Lower leg skin (tissue), 4 donors: ENCODE data around the gene SFT2D1. TPM values are rescaled to one million over a fixed set of nuclear protein-coding genes. Genes with fewer than 3 reads are reported as not detected.

ENCODE experiments used
- DNase-seq, 2 donors: peaks; one replicate each; pipeline ENCODE4 v3.0.0-alpha.2; 2019; ENCODE audit warnings: low spot score in 2 of 2
- H3K4me3 ChIP-seq: fragments of 200-600 bp; sonication (generic); 2 replicates; pipeline ENCODE4 v1.5.1; 2017; ENCODE audit warnings: mild to moderate bottlenecking, low read depth; ENCODE audit not compliant: poor library complexity, severe bottlenecking
- POLR2A ChIP-seq, 2 donors: fragments of 450-650 bp; IDR thresholded peaks; one replicate each; pipeline ENCODE4 v1.6.1; 2016 to 2017; ENCODE audit warnings: antibody characterized with exemption in 2 of 2, mild to moderate bottlenecking in 1 of 2, moderate library complexity in 1 of 2
- WGBS, 2 donors: methylation state at CpG; one replicate each; pipeline ENCODE4 v1.1.5; 2018; 5-methylcytosine and 5-hydroxymethylcytosine counted together
- intact Hi-C: fragments of 100-400 bp; cut with DNase I; formaldehyde crosslinking; loops from one replicate; pipeline ENCODE4 v1.15.0; 2023; ENCODE audit warnings: low total_unique reads
- total RNA-seq, 4 donors: library from RNA; depleted of rRNA; stranded (reverse); fragments of >200 nt; gene quantifications; one replicate each; pipeline ENCODE4 v1.1.0, GENCODE V29; 2016
- TF ChIP-seq, protein P1 (sequence below), 3 donors: fragments of 450-650 bp; IDR thresholded peaks; one replicate each; pipeline ENCODE4 v1.5.1; 2016; ENCODE audit warnings: antibody characterized with exemption in 3 of 3, mild to moderate bottlenecking in 3 of 3, moderate library complexity in 2 of 3

SFT2D1 gene
- total RNA-seq, 4 donors from 2014 or later, result 23.6 to 42.9 (median 31.9) TPM

DNA sequence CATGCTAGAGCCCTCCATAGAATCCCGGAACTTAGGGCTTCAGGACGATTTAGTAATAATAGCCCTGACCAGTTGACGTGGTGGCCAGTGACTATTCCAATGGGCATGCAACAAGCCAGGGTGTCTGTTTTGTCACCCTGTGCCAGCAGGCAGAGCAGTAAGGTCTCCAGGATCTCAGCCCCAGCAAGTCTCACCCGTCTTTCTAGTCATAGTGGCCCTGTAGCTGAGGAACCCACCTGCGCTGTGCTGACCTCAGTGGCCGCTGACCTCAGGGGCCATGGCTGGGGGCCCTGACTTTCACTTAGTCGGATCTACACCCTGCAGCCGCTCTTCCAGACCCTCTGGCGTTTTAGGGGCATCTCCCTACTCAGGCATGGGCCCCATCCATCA is 71.0 kb downstream of the SFT2D1 start:
- DNase-seq, result no peak
- intact Hi-C loops, result no loop called here
- 79 to 86% methylated on average over 9 of the region's 9 CpGs for WGBS, 2 donors

DNA sequence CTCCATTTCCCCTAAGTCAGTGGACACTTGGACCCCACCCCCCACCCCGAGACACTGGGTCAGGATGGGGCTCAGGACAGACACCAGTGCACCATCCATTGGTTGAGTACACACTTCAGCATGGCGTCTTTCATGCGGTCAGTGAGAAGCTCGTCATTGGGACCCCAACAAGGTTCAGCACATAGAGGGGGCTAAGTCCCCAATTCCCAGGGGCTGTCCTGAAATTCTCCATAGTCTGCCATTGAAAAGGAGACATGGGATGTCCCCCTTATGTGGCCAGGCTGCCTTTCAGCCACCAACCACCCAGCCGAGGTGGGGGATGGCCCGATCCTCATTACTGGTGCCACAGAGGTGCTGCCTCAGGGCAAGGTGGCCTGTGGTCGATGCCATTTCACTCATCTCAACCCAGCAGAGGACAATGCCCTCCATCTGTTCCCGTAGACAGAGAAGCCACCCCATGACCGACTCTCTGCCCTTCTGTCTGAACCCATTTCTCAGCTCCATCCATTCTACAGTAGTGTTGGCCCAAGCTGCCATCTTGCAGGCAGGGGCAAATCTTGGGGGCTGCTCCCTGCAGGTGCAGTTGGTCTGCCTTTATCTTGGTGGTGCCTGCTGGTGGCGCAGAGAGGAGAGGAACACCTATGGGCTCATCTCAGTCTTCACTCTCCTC is 71.5 kb downstream of the SFT2D1 start:
- H3K4me3 ChIP-seq, result no peak overlapping the region
- 86 to 88% methylated on average over 9 to 10 of the region's 10 CpGs for WGBS, 2 donors
- TF ChIP-seq, protein P1, sequence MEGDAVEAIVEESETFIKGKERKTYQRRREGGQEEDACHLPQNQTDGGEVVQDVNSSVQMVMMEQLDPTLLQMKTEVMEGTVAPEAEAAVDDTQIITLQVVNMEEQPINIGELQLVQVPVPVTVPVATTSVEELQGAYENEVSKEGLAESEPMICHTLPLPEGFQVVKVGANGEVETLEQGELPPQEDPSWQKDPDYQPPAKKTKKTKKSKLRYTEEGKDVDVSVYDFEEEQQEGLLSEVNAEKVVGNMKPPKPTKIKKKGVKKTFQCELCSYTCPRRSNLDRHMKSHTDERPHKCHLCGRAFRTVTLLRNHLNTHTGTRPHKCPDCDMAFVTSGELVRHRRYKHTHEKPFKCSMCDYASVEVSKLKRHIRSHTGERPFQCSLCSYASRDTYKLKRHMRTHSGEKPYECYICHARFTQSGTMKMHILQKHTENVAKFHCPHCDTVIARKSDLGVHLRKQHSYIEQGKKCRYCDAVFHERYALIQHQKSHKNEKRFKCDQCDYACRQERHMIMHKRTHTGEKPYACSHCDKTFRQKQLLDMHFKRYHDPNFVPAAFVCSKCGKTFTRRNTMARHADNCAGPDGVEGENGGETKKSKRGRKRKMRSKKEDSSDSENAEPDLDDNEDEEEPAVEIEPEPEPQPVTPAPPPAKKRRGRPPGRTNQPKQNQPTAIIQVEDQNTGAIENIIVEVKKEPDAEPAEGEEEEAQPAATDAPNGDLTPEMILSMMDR (IDR thresholded peaks at IDR 0.05), result no peak
- TF ChIP-seq POLR2A (IDR thresholded peaks at IDR 0.05), result no peak
- intact Hi-C loops, result no loop called here
- no peak for DNase-seq

More for the DNA sequence above, 71.0 kb downstream of the SFT2D1 start:
- no peak for TF ChIP-seq POLR2A (IDR thresholded peaks at IDR 0.05)
- TF ChIP-seq, protein P1 (IDR thresholded peaks at IDR 0.05), result no peak
- H3K4me3 ChIP-seq, result no peak overlapping the region

Other genes with a start within 250 kb of the SFT2D1 start
- not detected for gene TBXT, start 174.7 kb downstream of the SFT2D1 start, total RNA-seq
- gene PRR18, start 34.2 kb downstream of the SFT2D1 start, total RNA-seq, result not detected
- 10 to 100 TPM; 35.4 to 63.6 (median 48.7) TPM for gene MPC1, start 40.4 kb upstream of the SFT2D1 start, total RNA-seq
- 1 to 10 TPM in 3 of 4 donors, under 1 TPM in 1; 0.93 to 2.1 (median 1.5) TPM for gene RAMACL, start 244.1 kb upstream of the SFT2D1 start, total RNA-seq